NCI-H345 treated with DMSO at 0.1 percent for 48 hours (cell line): ENCODE results near the gene GRIK4.

Experiments
- DNase-seq: peaks from one replicate; lab custom pipeline; 2025; ENCODE audit not compliant: unreplicated experiment; lab: John Stamatoyannopoulos, UW

Gene GRIK4

DNA sequence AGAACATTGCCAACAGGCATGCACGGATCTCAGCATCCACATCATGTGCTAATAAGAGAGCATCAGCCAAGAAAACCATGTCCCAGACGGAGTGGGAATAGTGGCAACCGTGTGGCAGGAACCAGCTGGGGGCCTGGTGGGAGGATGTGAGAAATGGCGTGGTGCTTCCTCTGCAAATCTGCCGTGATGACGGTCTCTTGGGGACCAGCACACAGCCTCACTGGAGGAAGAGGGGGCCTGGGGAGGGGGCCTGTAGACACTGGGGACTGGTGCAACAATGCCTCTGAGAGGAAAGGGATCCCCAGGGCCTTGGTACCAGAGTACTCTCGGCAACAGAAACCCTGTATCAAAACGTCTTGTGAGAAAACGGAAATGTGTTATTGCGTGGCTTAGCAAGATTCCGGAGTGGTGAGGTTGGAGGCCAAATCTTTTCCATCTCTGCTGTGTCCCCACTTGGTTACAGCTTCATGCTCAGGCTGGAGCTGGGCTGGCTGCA, 358.0 kb downstream of the GRIK4 start:
- no peak for DNase-seq

DNA sequence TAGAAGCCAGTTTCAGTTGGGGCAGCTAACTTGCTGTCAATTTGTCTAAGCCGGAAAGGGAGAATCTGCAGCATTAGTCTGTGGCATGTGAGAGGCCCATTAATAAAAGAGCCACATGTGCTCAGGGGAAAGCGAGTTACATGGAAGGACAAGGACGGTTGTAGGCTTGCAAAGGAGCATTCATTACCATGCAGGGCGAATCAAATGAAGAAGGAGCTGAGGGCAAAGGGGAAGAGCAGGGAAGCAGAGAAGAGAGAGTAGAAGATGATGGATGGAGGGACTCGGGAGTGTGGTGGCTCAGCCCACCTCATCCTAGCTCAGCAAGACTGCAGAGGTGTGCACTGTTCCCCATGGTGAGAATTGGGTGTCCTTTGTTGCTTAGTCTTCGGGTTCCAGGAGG, 359.6 kb downstream of the GRIK4 start:
- no peak for DNase-seq

GRCh38 chr11:120871924-120872323, 360.4 kb downstream of the GRIK4 start:
- DNase-seq: no peak

DNA sequence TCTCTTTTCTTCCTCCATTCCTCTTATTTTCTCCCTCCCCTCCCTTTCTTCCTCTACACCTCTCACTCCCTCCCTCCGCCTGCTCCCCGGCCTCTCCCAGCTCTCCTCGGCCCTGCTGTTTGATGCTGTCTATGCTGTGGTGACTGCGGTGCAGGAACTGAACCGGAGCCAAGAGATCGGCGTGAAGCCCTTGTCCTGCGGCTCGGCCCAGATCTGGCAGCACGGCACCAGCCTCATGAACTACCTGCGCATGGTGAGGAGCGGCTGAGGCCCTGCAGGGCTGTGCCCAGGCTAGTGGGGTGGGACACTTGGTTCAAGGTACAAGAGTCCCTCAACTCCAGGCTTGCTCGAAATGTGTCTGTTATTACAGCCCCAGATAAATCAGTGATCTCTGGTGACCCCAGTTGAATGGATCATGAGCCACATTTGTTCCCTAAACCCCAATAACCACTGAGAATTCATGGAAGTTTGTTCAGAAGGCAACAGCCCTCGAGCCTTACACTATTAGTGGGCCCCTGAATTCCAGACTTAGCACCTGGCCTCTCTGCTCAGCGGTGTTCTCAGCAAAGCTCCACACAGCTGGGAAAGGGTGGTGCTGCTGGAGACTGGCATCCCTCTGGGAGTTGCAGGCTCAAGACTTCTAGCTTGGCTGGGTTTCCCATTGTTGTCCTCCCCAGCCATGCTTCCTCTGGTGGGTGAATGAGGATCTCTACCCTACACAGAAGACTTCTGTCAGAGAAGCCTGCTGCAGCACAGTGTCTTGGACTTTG, 362.6 kb downstream of the GRIK4 start:
- no peak for DNase-seq

DNA sequence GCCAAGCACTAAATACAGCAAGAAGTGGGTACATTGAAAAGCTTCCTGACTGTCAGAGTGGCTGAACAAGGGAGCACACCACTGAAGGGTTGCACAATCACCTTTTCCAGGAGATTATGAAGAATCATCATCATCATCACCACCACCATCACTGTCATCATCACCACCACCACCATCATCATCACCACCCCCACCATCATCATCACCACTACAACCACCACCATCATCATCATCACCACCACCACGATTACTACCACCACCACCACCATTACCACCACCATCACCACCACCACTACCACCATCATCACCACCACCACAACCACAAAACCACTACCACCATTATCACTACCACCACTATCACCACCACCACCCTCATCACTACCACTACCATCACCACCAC, 364.4 kb downstream of the GRIK4 start:
- DNase-seq: no peak

DNA sequence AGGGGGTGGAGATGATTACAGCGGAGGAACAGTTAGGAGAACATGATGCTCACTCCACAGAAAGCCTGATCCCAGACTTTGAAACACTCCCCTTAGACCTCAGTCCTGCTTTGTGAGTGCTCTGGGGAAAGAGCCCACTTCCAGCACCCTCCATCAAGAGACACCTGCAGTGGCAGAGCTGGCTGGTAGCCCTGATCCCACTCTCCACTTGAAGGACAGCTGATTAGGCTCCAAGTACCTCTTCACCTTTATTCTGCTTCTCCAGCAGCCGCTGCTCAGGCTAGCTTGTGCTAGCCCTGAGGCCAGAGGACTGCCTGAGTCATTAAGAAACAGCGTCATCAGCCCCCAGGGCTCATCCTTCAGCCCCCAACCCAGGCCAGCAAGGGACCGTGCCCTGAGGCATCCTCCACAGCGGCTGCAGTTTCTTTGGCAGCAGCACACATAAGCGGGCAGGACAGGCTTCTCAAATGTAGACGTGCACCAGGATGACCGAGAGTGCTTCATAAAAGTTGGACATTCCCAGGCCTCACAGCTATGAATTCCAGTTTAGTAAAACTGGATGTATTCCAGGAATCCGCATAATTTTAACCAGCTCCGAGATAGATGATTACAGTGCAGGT, 366.3 kb downstream of the GRIK4 start:
- DNase-seq: peak; percentile 66

GRCh38 chr11:120878781-120879180, 367.2 kb downstream of the GRIK4 start:
- DNase-seq: no peak

GRCh38 chr11:120880498-120881175, 369.1 kb downstream of the GRIK4 start:
- DNase-seq: no peak

DNA sequence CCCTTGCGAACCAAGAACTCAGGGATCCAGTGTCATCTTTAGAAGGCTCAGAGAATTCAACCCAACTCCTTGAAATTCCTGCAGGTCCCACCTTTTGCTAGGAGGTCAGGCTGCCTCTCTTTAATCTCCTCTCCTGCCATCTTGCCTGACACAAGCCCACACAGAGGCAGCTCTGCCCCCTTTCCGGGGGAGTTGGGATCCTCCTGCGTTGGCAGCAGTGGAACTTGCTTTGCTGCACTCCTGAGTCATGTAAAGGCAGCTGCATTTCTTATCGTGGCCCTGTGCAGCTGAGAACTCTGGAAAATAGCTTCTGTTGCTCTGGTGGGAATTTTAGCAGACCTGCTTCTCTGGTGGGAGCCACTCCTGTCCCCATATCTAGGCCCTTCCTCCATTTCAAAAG, 370.0 kb downstream of the GRIK4 start:
- DNase-seq: no peak

- DNase-seq: no peak
Observed at GRCh38 chr11:120882175-120882574, 370.6 kb downstream of the GRIK4 start.

- no peak for DNase-seq
Observed at GRCh38 chr11:120883404-120884080, 372.0 kb downstream of the GRIK4 start.

- DNase-seq: no peak
Observed at GRCh38 chr11:120884154-120885020, 372.8 kb downstream of the GRIK4 start.

DNA sequence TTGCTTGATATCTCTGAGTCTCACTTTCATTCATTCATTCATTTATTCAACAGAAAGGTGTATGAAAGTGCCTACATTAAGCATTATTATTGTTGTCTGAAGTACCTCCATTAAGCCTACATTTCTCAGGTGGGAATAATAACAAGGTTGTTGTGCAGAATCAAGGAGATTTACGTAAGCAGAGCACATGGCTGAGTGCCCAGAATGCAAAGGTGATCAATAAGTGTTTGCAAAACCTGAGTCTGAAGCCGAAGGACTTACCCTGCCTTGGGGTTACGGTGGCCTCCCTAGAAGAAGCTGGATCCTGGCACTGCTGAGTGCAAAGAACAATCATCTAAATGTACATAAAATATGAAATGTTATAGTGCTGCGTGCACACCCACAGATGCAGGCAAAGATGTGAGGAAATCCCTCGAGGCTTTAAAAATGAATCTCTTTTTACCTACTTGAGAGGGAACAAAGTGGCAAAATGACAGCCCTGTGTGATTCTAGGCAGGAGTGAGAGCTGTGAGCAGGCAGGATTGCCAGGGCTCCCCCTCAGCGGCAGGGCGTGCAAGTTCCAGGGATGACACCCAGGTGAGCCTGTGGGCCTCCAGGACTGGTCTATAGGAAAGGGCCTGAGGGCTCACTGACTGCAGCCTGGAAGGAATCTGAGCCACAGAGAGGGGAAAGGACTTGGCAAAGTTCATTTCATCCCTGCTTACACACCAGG, 379.2 kb downstream of the GRIK4 start:
- DNase-seq: peak; percentile 4

- no peak for DNase-seq
Observed at GRCh38 chr11:120893440-120894201, 382.1 kb downstream of the GRIK4 start.

GRCh38 chr11:120894202-120894985, 382.8 kb downstream of the GRIK4 start:
- no peak for DNase-seq

GRCh38 chr11:120896687-120897086, 385.1 kb downstream of the GRIK4 start:
- no peak for DNase-seq

GRCh38 chr11:120898568-120898967, 387.0 kb downstream of the GRIK4 start:
- DNase-seq: no peak

GRCh38 chr11:120899720-120900119, 388.2 kb downstream of the GRIK4 start:
- no peak for DNase-seq
